Measurements from ENCODE around the gene WSCD2. TPM values are rescaled to one million over a fixed set of nuclear protein-coding genes. Genes with fewer than 3 reads are reported as not detected.
"Not testable (repeated sequence)": the region's sequence is repeated elsewhere in the genome, so short reads cannot be mapped to it uniquely, and the experiment has no call there.

Gene WSCD2
- total RNA-seq, 2 experiments from 2014 or later, result not detected

DNA sequence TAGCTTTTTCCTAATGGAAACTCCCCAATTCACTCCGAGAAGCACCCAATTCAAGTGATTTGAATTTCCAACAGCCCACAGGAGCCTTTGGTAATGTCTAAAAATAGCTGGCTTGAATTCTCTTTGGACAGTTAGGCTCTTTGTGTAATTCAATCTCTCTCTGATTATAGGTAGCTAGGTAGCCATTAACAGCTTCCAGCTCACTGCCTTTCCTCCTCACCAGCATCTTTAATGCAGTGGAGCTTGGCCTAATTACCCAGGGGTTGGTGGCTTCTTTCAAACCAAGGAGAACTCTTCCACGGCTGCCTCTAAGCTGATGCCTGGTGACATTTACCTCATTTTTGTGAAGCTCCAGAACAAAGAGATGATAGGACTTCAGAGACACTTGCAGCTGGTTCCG is 86.4 kb downstream of the WSCD2 start:
- Histone ChIP-seq H3K79me2 (ENCODE audit: insufficient read depth, low read depth, low read length) (no peaks in the 10 kb centered on the region), H4K20me1 (ENCODE audit: insufficient read depth, low read length) (no peaks in the 10 kb centered on the region), H3K9me2 (ENCODE audit: insufficient read depth, low read length) (no peaks in the 10 kb centered on the region), H3K4me3 (ENCODE audit: low read depth, low read length, poor library complexity, severe bottlenecking) (no peak overlapping the region), H3K4me2 (ENCODE audit: low read length) (no peak overlapping the region), H3K9me3 (ENCODE audit: low read length) (no peaks in the 10 kb centered on the region), H3K36me3 (ENCODE audit: insufficient read depth, low read length) (no peaks in the 10 kb centered on the region), H2AFZ (ENCODE audit: low read length) (no peak overlapping the region), H3K27ac (ENCODE audit: low read depth, low read length, poor library complexity, severe bottlenecking) (no peak overlapping the region), H3K4me1 (ENCODE audit: insufficient read depth, low read length, poor library complexity, severe bottlenecking) (no peaks in the 10 kb centered on the region)
- POLR2A ChIA-PET, result interaction anchor here (1.1 kb wide), 1 partner anchor 8 kb away, joined by 4 read pairs; no protein-coding TSS in a partner anchor
- no peak for TF ChIP-seq EZH2phosphoT487 (IDR thresholded peaks at IDR 0.05; ENCODE audit: borderline replicate concordance, low read depth, low read length)
- TF ChIP-seq, protein P1, sequence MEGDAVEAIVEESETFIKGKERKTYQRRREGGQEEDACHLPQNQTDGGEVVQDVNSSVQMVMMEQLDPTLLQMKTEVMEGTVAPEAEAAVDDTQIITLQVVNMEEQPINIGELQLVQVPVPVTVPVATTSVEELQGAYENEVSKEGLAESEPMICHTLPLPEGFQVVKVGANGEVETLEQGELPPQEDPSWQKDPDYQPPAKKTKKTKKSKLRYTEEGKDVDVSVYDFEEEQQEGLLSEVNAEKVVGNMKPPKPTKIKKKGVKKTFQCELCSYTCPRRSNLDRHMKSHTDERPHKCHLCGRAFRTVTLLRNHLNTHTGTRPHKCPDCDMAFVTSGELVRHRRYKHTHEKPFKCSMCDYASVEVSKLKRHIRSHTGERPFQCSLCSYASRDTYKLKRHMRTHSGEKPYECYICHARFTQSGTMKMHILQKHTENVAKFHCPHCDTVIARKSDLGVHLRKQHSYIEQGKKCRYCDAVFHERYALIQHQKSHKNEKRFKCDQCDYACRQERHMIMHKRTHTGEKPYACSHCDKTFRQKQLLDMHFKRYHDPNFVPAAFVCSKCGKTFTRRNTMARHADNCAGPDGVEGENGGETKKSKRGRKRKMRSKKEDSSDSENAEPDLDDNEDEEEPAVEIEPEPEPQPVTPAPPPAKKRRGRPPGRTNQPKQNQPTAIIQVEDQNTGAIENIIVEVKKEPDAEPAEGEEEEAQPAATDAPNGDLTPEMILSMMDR (conservative IDR thresholded peaks at IDR 0.05; ENCODE audit: low read length), result no peak
- CTCF ChIA-PET (ENCODE audit: unreplicated experiment), result no interaction called here
- no TSS peak for BruUV-seq (replicated peaks)
- intact Hi-C loops (cut with micrococcal nuclease; ENCODE audit: unreplicated experiment), result no loop called here
- DNase-seq (ENCODE audit: low spot score), result no peak

DNA sequence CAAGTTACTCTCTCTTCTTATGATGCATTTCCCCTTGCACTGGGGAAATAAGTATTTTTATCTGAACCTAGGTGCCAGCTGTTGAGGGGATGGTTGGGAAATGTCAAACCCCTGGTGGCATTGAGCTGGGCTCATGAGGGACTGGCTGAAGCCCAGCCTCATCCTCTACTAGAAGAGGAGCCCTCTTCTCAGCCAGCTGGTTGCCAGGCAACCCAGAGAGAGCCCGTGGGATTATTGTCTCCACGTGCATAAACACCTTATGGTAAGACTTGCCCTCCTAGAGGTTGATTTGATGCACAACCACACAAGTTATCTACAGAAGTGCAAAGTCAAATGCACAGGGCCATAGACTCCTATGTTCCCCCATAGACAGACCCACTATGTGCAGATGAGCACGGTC is 89.8 kb downstream of the WSCD2 start:
- POLR2A ChIA-PET, result no interaction called here
- DNase-seq (ENCODE audit: low spot score), result no peak
- H3K27ac ChIP-seq (ENCODE audit: low read depth, low read length, poor library complexity, severe bottlenecking), result no peak overlapping the region
- no peak overlapping the region for H3K4me3 ChIP-seq (ENCODE audit: low read depth, low read length, poor library complexity, severe bottlenecking)
- no peaks in the 10 kb centered on the region for H3K9me3 ChIP-seq (ENCODE audit: low read length)
- H3K36me3 ChIP-seq (ENCODE audit: insufficient read depth, low read length), result no peaks in the 10 kb centered on the region
- BruUV-seq (replicated peaks), result no TSS peak
- H3K9me2 ChIP-seq (ENCODE audit: insufficient read depth, low read length), result no peaks in the 10 kb centered on the region
- intact Hi-C loops (cut with micrococcal nuclease; ENCODE audit: unreplicated experiment), result no loop called here
- TF ChIP-seq, protein P1 (conservative IDR thresholded peaks at IDR 0.05; ENCODE audit: low read length), result no peak
- no peak overlapping the region for H2AFZ ChIP-seq (ENCODE audit: low read length)
- H3K4me1 ChIP-seq (ENCODE audit: insufficient read depth, low read length, poor library complexity, severe bottlenecking), result no peaks in the 10 kb centered on the region
- H3K79me2 ChIP-seq (ENCODE audit: insufficient read depth, low read depth, low read length), result no peaks in the 10 kb centered on the region
- no peak overlapping the region for H3K4me2 ChIP-seq (ENCODE audit: low read length)
- CTCF ChIA-PET (ENCODE audit: unreplicated experiment), result no interaction called here
- H4K20me1 ChIP-seq (ENCODE audit: insufficient read depth, low read length), result no peaks in the 10 kb centered on the region

DNA sequence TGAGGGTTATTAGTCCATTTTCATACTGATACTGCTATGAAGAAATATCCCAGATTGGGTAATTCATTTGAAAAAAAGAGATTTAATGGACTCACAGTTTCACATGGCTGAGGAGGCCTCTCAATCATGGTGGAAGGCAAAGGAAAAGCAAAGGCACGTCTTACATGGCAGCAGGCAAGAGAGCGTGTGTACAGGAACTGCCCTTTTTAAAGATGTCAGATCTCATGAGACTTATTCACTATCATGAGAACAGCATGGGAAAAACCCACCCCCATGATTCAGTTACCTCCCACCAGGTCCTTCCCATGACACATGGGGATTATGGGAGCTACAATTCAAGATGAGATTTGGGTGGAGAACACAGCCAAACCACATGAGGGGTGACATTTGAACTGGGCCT is 96.0 kb downstream of the WSCD2 start:
- H3K9me3 ChIP-seq (ENCODE audit: low read length); DNase-seq (ENCODE audit: low spot score); H3K4me2 ChIP-seq (ENCODE audit: low read length); H4K20me1 ChIP-seq (ENCODE audit: insufficient read depth, low read length); H3K36me3 ChIP-seq (ENCODE audit: insufficient read depth, low read length); BruUV-seq (replicated peaks); H3K9me2 ChIP-seq (ENCODE audit: insufficient read depth, low read length); H3K27ac ChIP-seq (ENCODE audit: low read depth, low read length, poor library complexity, severe bottlenecking); CTCF ChIA-PET (ENCODE audit: unreplicated experiment); H3K79me2 ChIP-seq (ENCODE audit: insufficient read depth, low read depth, low read length); intact Hi-C loops (cut with micrococcal nuclease; ENCODE audit: unreplicated experiment); H2AFZ ChIP-seq (ENCODE audit: low read length); H3K4me3 ChIP-seq (ENCODE audit: low read depth, low read length, poor library complexity, severe bottlenecking); H3K4me1 ChIP-seq (ENCODE audit: insufficient read depth, low read length, poor library complexity, severe bottlenecking): not testable (repeated sequence)
- POLR2A ChIA-PET, result interaction anchor here (1.6 kb wide), 1 partner anchor 10 kb away, joined by 5 read pairs; no protein-coding TSS in a partner anchor
